OCI-LY7 (cell line): Measurements from ENCODE around the gene MECR. TPM values are rescaled to one million over a fixed set of nuclear protein-coding genes. Genes with fewer than 3 reads are reported as not detected.

Source experiments
- BruUV-seq: library from RNA; stranded (reverse); fragments of 400-500 nt; replicated peaks from 2 replicates; lab custom pipeline; 2021; lab: Mats Ljungman, UMichigan
- CTCF ChIA-PET: fragments of 300-600 bp; sonication (Branson Sonifier 250); formaldehyde crosslinking; loops from one replicate; lab custom pipeline; 2022; ENCODE audit warnings: antibody characterized with exemption; ENCODE audit not compliant: unreplicated experiment; lab: Charles Lee
- POLR2A ChIA-PET: fragments of 300-600 bp; sonication (Branson Sonifier 250); formaldehyde crosslinking; loops from one replicate; lab custom pipeline; 2022; ENCODE audit warnings: antibody characterized with exemption; lab: Charles Lee
- DNase-seq: peaks from one replicate; pipeline ENCODE4 v3.0.0-alpha.2; 2015; ENCODE audit warnings: low spot score
- H2AFZ ChIP-seq: fragments of 200-600 bp; sonication (generic), shearing (Covaris generic); 2 replicates; pipeline ENCODE4 v1.6.1; 2014; ENCODE audit warnings: mild to moderate bottlenecking, antibody characterized with exemption, low read length, moderate library complexity
- H3K27ac ChIP-seq: fragments of 200-600 bp; sonication (generic); 2 replicates; pipeline ENCODE4 v1.5.1; 2014; ENCODE audit warnings: mixed run types, low read depth, mild to moderate bottlenecking, moderate library complexity, low read length, inconsistent platforms; ENCODE audit not compliant: poor library complexity, severe bottlenecking
- H3K36me3 ChIP-seq: fragments of 200-600 bp; sonication (generic); 2 replicates; pipeline ENCODE4 v1.6.1; 2014; ENCODE audit warnings: mild to moderate bottlenecking, antibody characterized with exemption, low read length, moderate library complexity, mixed read lengths; ENCODE audit not compliant: insufficient read depth
- H3K4me1 ChIP-seq: fragments of 200-600 bp; sonication (generic); 2 replicates; pipeline ENCODE4 v1.5.1; 2014; ENCODE audit warnings: mild to moderate bottlenecking, low read length; ENCODE audit not compliant: insufficient read depth, poor library complexity, severe bottlenecking
- H3K4me2 ChIP-seq: fragments of 200-600 bp; sonication (generic); 2 replicates; pipeline ENCODE4 v1.6.1; 2014; ENCODE audit warnings: mild to moderate bottlenecking, low read length
- H3K4me3 ChIP-seq: fragments of 200-600 bp; sonication (generic); 2 replicates; pipeline ENCODE4 v1.5.1; 2014; ENCODE audit warnings: mild to moderate bottlenecking, low read depth, low read length; ENCODE audit not compliant: poor library complexity, severe bottlenecking
- H3K79me2 ChIP-seq: fragments of 200-600 bp; sonication (generic); 2 replicates; pipeline ENCODE4 v1.6.1; 2016; ENCODE audit warnings: low read depth, mild to moderate bottlenecking, low read length, moderate library complexity, mixed read lengths; ENCODE audit not compliant: insufficient read depth
- H3K9me2 ChIP-seq: fragments of 200-600 bp; sonication (generic); 2 replicates; pipeline ENCODE4 v1.6.1; 2016; ENCODE audit warnings: mild to moderate bottlenecking, low read length, mixed read lengths; ENCODE audit not compliant: insufficient read depth
- H3K9me3 ChIP-seq: fragments of 200-600 bp; sonication (generic); 2 replicates; pipeline ENCODE4 v1.6.1; 2014; ENCODE audit warnings: mild to moderate bottlenecking, mixed run types, low read length, mixed read lengths
- H4K20me1 ChIP-seq: fragments of 200-600 bp; sonication (generic); 2 replicates; pipeline ENCODE4 v1.6.1; 2014; ENCODE audit warnings: mild to moderate bottlenecking, antibody characterized with exemption, low read length, moderate library complexity, mixed read lengths; ENCODE audit not compliant: insufficient read depth
- CTCF ChIP-seq: fragments of 200-600 bp; sonication (generic); conservative IDR thresholded peaks from 2 replicates; pipeline ENCODE4 v1.5.1; 2014; ENCODE audit warnings: mild to moderate bottlenecking, antibody characterized with exemption, low read length, moderate library complexity, mixed read lengths
- EZH2phosphoT487 ChIP-seq: fragments of 200-600 bp; sonication (generic); IDR thresholded peaks from 2 replicates; pipeline ENCODE4 v1.6.1; 2018; ENCODE audit warnings: low read depth, borderline replicate concordance, mild to moderate bottlenecking, mixed run types, antibody characterized with exemption, low read length, moderate library complexity, mixed read lengths
- intact Hi-C: fragments of 100-400 bp; cut with micrococcal nuclease; formaldehyde crosslinking; loops from one replicate; pipeline ENCODE4 v1.10.0; 2022; ENCODE audit not compliant: unreplicated experiment
- total RNA-seq, 2 experiments: library from RNA; depleted of rRNA in 1 of 2; stranded (reverse); fragments of >200 nt in 1 of 2; shearing (Covaris generic) in 1 of 2; gene quantifications; 2 replicates each; pipeline ENCODE4 v1.2.3, GENCODE V29; 2014 to 2022

Gene MECR
- total RNA-seq, 2 experiments from 2014 or later = 33.3 to 33.5 TPM

GRCh38 chr1:29186252-29186651, 44.5 kb downstream of the MECR start:
- POLR2A ChIA-PET = interaction anchor here (0.7 kb wide), 1 partner anchor 92 kb away, joined by 3 read pairs; no protein-coding TSS in a partner anchor
- Histone ChIP-seq H3K9me3 (no peaks in the 10 kb centered on the region), H3K4me1 (peaks cover 11% of the 10 kb centered on the region), H2AFZ (no peak overlapping the region), H4K20me1 (no peaks in the 10 kb centered on the region), H3K4me2 (no peak overlapping the region), H3K9me2 (no peaks in the 10 kb centered on the region), H3K79me2 (peaks cover 4% of the 10 kb centered on the region; the same call in 1 of the 2 replicates), H3K4me3 (no peak overlapping the region), H3K36me3 (no peaks in the 10 kb centered on the region), H3K27ac (no peak overlapping the region)
- intact Hi-C loops = no loop called here
- CTCF ChIA-PET = no interaction called here
- BruUV-seq = no TSS peak
- TF ChIP-seq CTCF = no peak
- DNase-seq = no peak

GRCh38 chr1:29183287-29183686, 47.4 kb downstream of the MECR start:
- H3K4me3 ChIP-seq = no peak overlapping the region
- intact Hi-C loops = loop anchor here (5.0 kb wide), 2 partner anchors 301 to 671 kb away; no protein-coding TSS in a partner anchor
- peaks cover 26% of the 10 kb centered on the region for H4K20me1 ChIP-seq
- TF ChIP-seq CTCF (no peak), EZH2phosphoT487 (no peak)
- H3K27ac ChIP-seq = no peak overlapping the region
- DNase-seq = no peak
- H3K4me1 ChIP-seq = peaks cover 25% of the 10 kb centered on the region
- no peak overlapping the region; the same call in 1 of the 2 replicates for H3K4me2 ChIP-seq
- ChIA-PET CTCF (no interaction called here), POLR2A (interaction anchor here (0.7 to 1.1 kb wide), 2 partner anchors 17 to 30 kb away, joined by 3 to 5 read pairs; no protein-coding TSS in a partner anchor)
- no peaks in the 10 kb centered on the region for H3K9me3 ChIP-seq
- peaks cover 28% of the 10 kb centered on the region for H3K36me3 ChIP-seq
- peak overlapping the region; percentile 92; the same call in 1 of the 2 replicates for H2AFZ ChIP-seq
- BruUV-seq = no TSS peak
- no peaks in the 10 kb centered on the region for H3K9me2 ChIP-seq
- H3K79me2 ChIP-seq = peaks cover 33% of the 10 kb centered on the region
